ENCODE data around the gene DPYD. TPM values are rescaled to one million over a fixed set of nuclear protein-coding genes. Genes with fewer than 3 reads are reported as not detected.
A peak's percentile ranks its signal among the peaks of the same experiment; 100 is the strongest.

DPYD gene
- total RNA-seq, 1 experiment from 2014 or later, result 12.8 TPM

DNA sequence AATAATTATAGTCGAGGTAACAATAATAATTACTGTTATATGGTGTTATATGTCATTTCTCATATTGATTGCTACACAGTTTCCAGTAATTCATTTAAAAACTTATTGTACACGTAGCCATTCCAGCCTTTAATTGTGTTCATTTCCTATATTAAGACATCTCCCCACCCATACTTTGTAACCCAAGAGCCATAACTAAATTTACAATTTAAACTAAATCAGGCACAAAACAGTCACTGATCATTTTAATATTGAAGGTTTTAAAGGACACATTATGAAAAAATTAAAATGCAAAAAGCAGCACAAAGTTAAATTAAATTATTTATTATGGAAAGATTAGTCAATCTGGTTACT is 487.0 kb downstream of the DPYD start:
- Histone ChIP-seq H3K9me3 (ENCODE audit: low read length) (no peaks in the 10 kb centered on the region), H3K79me2 (ENCODE audit: low read length) (no peaks in the 10 kb centered on the region), H3K9ac (ENCODE audit: low read length) (no peak overlapping the region), H3F3A (ENCODE audit: low read length, unreplicated experiment) (no peaks in the 10 kb centered on the region), H3K36me3 (ENCODE audit: low read depth, low read length) (no peaks in the 10 kb centered on the region), H3K4me2 (ENCODE audit: low read length) (no peak overlapping the region), H2AFZ (ENCODE audit: low read length) (no peak overlapping the region), H3K9me2 (replicated peaks; ENCODE audit: low read length) (no peaks in the 10 kb centered on the region), H4K20me1 (ENCODE audit: low read length) (no peaks in the 10 kb centered on the region), H3K27ac (ENCODE audit: low read length) (no peak overlapping the region), H3K4me3 (ENCODE audit: low read length) (no peak overlapping the region), H3K27me3 (ENCODE audit: low read length) (no peaks in the 10 kb centered on the region), H3K4me1 (ENCODE audit: insufficient read depth, low read length) (no peaks in the 10 kb centered on the region)
- no TSS peak for BruUV-seq (replicated peaks)
- TF ChIP-seq EZH2 (IDR thresholded peaks at IDR 0.05; ENCODE audit: low read length, unreplicated experiment), result no peak
- TF ChIP-seq EZH2phosphoT487 (IDR thresholded peaks at IDR 0.05; ENCODE audit: borderline replicate concordance, low read length), result no peak
- TF ChIP-seq, protein P1, sequence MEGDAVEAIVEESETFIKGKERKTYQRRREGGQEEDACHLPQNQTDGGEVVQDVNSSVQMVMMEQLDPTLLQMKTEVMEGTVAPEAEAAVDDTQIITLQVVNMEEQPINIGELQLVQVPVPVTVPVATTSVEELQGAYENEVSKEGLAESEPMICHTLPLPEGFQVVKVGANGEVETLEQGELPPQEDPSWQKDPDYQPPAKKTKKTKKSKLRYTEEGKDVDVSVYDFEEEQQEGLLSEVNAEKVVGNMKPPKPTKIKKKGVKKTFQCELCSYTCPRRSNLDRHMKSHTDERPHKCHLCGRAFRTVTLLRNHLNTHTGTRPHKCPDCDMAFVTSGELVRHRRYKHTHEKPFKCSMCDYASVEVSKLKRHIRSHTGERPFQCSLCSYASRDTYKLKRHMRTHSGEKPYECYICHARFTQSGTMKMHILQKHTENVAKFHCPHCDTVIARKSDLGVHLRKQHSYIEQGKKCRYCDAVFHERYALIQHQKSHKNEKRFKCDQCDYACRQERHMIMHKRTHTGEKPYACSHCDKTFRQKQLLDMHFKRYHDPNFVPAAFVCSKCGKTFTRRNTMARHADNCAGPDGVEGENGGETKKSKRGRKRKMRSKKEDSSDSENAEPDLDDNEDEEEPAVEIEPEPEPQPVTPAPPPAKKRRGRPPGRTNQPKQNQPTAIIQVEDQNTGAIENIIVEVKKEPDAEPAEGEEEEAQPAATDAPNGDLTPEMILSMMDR (conservative IDR thresholded peaks at IDR 0.05; ENCODE audit: low read depth, low read length), result no peak
- ChIA-PET CTCF (no interaction called here), POLR2A (ENCODE audit: unreplicated experiment) (no interaction called here)
- DNase-seq (no peak), ATAC-seq (no peak)
- intact Hi-C loops (cut with micrococcal nuclease), result loop anchor here (10.0 kb wide), 1 partner anchor 189 kb away; no protein-coding TSS in a partner anchor

GRCh38 chr1:97433094-97433823 is 487.6 kb downstream of the DPYD start:
- intact Hi-C loops (cut with micrococcal nuclease), result loop anchor here (10.0 kb wide), 1 partner anchor 188 kb away; no protein-coding TSS in a partner anchor
- BruUV-seq (replicated peaks), result no TSS peak
- Histone ChIP-seq H3K27ac (ENCODE audit: low read length) (no peak overlapping the region), H3K9me2 (replicated peaks; ENCODE audit: low read length) (no peaks in the 10 kb centered on the region), H4K20me1 (ENCODE audit: low read length) (no peaks in the 10 kb centered on the region), H3K4me1 (ENCODE audit: insufficient read depth, low read length) (no peaks in the 10 kb centered on the region), H3K4me2 (ENCODE audit: low read length) (no peak overlapping the region), H3K79me2 (ENCODE audit: low read length) (no peaks in the 10 kb centered on the region), H3K4me3 (ENCODE audit: low read length) (no peak overlapping the region), H3K27me3 (ENCODE audit: low read length) (no peaks in the 10 kb centered on the region), H3F3A (ENCODE audit: low read length, unreplicated experiment) (no peaks in the 10 kb centered on the region), H3K9ac (ENCODE audit: low read length) (no peak overlapping the region), H2AFZ (ENCODE audit: low read length) (no peak overlapping the region), H3K36me3 (ENCODE audit: low read depth, low read length) (no peaks in the 10 kb centered on the region), H3K9me3 (ENCODE audit: low read length) (no peaks in the 10 kb centered on the region)
- no peak for TF ChIP-seq EZH2phosphoT487 (IDR thresholded peaks at IDR 0.05; ENCODE audit: borderline replicate concordance, low read length)
- TF ChIP-seq EZH2 (IDR thresholded peaks at IDR 0.05; ENCODE audit: low read length, unreplicated experiment), result no peak
- DNase-seq (peak; percentile 29), ATAC-seq (no peak)
- POLR2A ChIA-PET (ENCODE audit: unreplicated experiment), result no interaction called here
- CTCF ChIA-PET, result no interaction called here

DNA sequence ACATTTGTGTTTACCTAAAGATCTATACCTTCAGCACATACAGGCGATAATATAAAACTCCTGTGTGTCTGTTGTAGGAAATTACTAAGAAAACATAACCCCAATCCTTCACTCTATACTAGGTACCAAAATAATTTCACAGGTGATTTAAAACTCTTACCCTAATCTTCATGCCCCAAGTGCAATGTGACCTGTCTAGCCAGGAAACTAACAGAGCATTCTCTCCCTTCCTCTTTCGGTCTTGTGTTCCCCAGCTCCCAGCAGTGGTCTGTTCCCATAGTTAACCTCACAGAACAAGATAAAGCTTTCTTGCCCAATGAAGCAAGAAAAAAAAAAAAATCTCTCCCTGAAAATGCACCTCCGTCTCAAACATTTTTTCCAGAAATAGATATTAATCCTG is 493.5 kb downstream of the DPYD start:
- DNase-seq (no peak), ATAC-seq (no peak)
- no peak for TF ChIP-seq EZH2 (IDR thresholded peaks at IDR 0.05; ENCODE audit: low read length, unreplicated experiment)
- TF ChIP-seq EZH2phosphoT487 (IDR thresholded peaks at IDR 0.05; ENCODE audit: borderline replicate concordance, low read length), result no peak
- TF ChIP-seq, protein P1 (conservative IDR thresholded peaks at IDR 0.05; ENCODE audit: low read depth, low read length), result no peak
- Histone ChIP-seq H3K36me3 (ENCODE audit: low read depth, low read length) (no peaks in the 10 kb centered on the region), H3K9me3 (ENCODE audit: low read length) (no peaks in the 10 kb centered on the region), H3F3A (ENCODE audit: low read length, unreplicated experiment) (no peaks in the 10 kb centered on the region), H3K4me3 (ENCODE audit: low read length) (no peak overlapping the region), H3K4me2 (ENCODE audit: low read length) (no peak overlapping the region), H3K4me1 (ENCODE audit: insufficient read depth, low read length) (no peaks in the 10 kb centered on the region), H3K9ac (ENCODE audit: low read length) (no peak overlapping the region), H3K27ac (ENCODE audit: low read length) (no peak overlapping the region), H3K79me2 (ENCODE audit: low read length) (no peaks in the 10 kb centered on the region), H4K20me1 (ENCODE audit: low read length) (no peaks in the 10 kb centered on the region), H2AFZ (ENCODE audit: low read length) (no peak overlapping the region), H3K9me2 (replicated peaks; ENCODE audit: low read length) (no peaks in the 10 kb centered on the region), H3K27me3 (ENCODE audit: low read length) (no peaks in the 10 kb centered on the region)
- ChIA-PET CTCF (no interaction called here), POLR2A (ENCODE audit: unreplicated experiment) (no interaction called here)
- intact Hi-C loops (cut with micrococcal nuclease), result no loop called here
- BruUV-seq (replicated peaks), result no TSS peak

Measured in PC-3 (cell line).